A172 (cell line): ENCODE results near the gene ZNF705A. TPM values are rescaled to one million over a fixed set of nuclear protein-coding genes. Genes with fewer than 3 reads are reported as not detected.
"Not testable (repeated sequence)": the region's sequence is repeated elsewhere in the genome, so short reads cannot be mapped to it uniquely, and the experiment has no call there.

Source experiments
- DNase-seq: peaks from one replicate; pipeline ENCODE4 v3.0.0-alpha.2; 2015; ENCODE audit warnings: low spot score
- total RNA-seq: library from RNA; depleted of rRNA; stranded (reverse); fragments of >200 nt; shearing (Covaris generic); gene quantifications from 2 replicates; pipeline ENCODE4 v1.2.3, GENCODE V29; 2014; rRNA removed

The ZNF705A gene
- total RNA-seq: not detected in 2 replicates

DNA sequence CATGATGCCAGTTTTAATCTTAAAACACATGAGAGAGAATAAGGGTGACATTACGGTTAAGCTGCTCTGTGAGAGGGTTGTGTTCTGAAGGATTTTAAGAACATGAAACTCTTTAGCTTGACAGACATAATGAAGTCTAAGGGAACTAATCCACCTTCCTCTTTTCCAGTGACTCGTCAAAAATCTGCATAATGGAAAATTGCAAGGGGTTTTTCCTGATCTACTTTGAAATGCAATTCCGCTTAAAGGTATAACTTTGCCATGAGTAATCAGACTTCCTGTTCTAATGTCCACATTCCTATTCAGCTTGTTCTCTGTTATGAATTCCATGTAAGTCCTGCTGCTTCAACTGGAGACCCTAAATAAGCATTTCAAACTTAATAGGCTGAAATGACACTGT lies at the start of gene ZNF705A:
ZNF705A (plus strand) TSS at position 171 of the 400 bp plus-strand sequence. CDS start 15,611 bp downstream, outside the sequence.
- peak; percentile 71 for DNase-seq

DNA sequence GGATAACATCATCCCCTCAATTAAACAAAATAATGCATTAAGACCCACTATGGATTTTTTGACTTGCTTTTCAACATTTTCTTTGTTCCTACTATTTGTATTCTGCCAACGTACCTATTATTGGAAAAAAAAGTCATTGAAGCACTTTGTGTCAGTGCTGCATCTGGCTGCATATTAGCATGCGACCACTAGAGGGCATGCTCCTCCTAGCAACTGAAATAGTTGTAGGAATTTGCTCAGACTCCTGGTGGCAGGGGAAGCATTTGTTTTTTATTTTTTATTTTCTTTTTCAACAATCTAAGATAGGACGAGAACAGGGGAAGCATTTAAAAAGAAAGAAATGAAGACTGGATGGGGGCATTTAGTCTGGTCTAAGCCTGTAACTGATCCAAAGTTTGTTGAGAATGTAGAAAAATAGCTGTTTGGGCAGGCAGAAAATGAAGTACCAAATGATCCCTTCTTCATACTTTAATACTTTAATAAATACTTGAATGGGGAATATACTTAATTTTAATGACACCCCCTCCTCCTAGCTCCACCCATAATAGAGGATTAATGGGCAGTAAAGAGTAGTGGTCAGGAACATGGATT lies 47.9 kb upstream of the ZNF705A start:
- peak; percentile 45 for DNase-seq

DNA sequence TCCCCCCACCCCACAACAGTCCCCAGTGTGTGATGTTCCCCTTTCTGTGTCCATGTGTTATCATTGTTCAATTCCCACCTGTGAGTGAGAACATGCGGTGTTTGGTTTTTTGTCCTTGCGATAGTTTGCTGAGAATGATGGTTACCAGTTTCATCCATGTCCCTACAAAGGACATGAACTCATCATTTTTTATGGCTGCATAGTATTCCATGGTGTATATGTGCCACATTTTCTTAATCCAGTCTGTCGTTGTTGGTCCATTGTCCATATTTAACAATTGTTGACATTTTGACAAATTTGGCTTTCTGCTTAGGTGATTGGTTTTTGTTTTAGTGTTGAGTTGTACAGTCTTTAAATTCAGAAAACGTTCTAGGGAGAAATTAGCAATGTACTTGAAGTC lies 43.7 kb upstream of the ZNF705A start:
- not testable (repeated sequence) for DNase-seq

DNA sequence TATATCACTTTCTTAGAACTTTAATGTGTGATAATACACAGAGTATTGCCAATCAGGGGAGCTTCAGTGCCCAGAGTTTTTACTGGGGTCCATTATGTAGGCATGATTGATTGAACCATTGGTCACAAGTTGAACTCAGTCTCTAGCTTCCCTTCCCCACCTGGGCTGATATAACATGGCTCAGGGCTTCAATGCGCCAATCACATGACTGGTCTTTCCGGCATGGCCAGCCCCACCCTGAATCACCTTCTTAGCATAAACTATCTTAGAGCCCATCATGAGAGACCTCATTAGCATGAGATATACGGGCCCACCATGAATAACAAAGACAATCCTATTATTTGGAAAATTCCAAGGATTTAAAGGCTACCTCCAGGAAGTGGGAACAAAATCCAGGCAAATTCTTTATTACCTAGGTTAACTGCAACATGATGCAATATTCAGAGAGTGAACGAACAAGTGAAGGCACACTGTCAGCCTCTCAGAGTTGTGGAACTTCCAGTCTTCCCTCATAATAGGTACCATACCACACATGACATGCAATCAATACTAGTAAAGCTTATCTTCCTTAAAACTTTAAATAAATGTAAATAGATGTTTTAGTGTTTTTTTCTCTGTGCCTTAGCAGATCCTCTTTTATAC lies 36.6 kb upstream of the ZNF705A start:
- DNase-seq: no peak

DNA sequence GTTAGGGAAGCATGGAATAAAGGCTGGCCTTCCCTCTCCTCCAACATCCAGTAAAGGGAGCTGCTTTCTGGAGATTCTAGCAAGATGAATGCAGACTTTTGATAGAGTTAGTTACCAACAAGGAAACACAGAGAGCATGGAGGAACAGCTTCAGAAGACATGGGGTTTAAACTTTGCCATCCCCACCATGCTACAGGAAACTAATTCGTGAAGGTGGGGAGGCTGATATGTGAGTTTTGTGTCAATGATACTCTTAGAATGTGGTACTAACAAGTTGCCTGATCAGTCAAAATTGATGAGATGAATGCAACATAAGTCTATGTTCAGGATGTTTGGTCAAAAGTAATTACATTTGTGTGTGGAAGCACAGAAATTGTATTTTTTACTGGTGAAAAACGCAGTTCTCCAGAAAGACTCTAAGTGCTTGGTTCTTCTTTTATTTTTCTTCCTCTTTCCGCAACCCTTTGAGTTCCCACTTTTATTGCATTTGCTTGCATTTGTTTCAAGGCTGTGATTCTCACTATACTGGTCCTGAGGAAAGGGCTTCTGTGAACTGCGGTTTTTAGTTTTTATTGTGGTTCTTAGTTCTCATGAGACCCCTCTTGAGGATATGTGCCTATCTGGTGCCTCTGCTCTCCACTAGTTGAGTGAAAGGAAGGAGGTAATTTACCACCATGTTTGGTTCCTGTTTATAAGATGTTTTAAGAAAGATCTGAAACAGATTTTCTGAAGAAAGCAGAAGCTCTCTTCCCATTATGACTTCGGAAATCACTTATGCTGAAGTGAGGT lies 33.5 kb upstream of the ZNF705A start, which contains the start of gene CLEC4A:
CLEC4A (plus strand) TSS at position 494 of the 789 bp plus-strand sequence; CDS start at position 756, 262 bp downstream.
- no peak for DNase-seq

DNA sequence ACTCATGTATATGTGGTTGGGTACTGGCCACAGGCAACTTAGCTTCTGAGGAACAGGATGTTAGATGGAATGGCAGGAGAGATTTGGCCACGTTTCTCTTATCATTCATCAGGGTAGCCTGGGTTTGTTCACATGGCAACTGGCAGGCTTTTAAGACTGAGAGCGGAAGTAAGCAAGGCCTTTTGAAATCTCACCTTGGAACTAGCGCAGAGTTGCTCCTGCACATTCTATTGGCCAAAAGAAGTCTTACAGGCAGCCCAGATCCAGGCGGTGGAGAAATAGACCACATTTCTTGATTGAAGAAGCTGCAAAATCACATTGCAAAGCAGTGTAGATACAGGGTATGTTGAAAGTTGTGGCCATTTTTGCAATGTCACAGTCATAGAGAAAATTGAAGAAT lies 29.7 kb upstream of the ZNF705A start:
- no peak for DNase-seq

DNA sequence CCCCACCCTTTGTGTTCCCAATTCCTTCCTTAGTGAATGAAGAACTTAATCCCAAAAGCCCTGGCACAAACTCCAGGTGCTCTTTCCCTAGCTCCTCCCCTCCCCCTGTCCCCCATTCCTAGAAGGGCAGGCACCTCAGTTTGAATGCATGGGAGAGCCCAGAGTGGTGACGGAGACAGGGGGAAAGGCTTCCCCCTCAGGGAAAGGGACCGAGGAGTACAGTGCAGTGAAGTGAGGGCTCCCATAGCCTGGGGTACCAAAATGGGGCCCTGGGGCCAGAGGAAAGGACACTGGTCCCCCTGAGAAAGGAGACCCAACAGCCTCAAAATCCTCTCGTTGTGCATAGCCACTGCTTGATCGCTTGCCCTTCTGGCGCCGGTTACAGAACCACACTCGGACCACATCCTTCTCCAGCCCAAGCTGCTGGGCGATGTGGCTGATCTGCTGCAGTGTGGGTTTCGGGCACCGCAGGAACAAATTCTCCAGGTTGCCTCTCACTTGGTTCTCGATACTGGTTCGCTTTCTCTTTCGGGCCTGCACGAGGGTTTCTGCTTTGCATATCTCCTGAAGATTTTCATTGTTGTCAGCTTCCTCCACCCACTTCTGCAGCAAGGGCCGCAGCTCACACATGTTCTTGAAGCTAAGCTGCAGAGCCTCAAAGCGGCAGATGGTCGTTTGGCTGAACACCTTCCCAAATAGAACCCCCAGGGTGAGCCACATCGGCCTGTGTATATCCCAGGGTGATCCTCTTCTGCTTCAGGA lies 23.0 kb upstream of the ZNF705A start:
- not testable (repeated sequence) for DNase-seq

DNA sequence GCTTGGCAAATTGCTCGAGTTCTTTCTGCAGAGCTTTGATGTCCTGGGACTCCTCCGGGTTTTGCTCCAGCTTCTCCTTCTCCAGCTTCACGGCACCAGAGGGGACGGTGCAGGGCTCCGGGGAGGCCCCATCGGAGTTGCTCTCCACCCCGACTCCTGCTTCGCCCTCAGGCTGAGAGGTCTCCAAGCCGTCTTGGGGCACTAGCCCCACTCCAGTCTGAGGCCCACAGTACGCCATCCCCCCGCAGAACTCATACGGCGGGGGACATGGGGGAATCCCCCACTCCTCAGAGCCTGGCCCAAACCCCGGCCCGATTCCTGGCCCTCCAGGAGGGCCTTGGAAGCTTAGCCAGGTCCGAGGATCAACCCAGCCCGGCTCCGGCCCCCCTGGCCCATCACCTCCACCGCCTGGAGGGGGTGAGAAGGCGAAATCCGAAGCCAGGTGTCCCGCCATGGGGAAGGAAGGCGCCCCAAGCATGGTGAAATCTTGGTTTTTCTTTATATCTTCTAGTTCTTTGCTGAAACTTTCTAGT lies 22.4 kb upstream of the ZNF705A start:
- DNase-seq: not testable (repeated sequence)

DNA sequence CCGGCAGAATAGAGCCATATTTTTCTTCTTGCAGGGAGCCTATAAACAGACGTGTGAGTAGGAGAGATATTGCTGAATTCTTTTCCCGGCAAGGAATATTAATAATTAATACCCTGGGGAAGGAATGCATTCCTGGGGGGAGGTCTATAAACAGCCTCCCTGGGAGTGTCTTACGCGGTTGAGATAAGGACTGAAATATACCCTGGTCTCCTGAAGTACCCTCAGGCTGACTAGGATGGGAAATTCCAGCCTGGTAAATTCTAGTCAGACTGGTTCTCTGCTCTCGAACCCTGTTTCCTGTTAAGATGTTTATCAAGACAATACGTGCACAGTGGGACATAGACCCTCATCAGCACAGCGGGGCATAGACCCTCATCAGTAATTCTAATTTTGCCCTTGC lies 15.2 kb upstream of the ZNF705A start:
- not testable (repeated sequence) for DNase-seq

DNA sequence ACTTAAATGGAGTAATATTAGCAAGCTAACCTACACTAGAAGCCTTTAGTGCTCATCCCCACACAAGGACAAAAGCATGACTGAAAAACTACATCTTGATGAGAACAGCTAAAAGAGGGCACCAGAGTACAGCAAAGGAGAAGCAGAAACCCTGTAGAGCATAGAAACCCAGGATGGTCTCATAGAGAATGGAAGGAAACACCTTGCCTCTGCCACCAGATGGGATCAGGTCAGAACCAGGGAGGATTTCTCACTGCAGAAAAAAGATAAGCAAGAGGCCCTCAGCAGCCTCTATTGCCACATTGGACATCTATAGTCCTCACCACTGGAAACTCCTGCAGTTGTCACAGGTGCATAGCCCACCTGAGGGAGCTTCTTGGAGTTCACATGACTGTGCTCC lies 13.6 kb upstream of the ZNF705A start:
- DNase-seq: no peak

DNA sequence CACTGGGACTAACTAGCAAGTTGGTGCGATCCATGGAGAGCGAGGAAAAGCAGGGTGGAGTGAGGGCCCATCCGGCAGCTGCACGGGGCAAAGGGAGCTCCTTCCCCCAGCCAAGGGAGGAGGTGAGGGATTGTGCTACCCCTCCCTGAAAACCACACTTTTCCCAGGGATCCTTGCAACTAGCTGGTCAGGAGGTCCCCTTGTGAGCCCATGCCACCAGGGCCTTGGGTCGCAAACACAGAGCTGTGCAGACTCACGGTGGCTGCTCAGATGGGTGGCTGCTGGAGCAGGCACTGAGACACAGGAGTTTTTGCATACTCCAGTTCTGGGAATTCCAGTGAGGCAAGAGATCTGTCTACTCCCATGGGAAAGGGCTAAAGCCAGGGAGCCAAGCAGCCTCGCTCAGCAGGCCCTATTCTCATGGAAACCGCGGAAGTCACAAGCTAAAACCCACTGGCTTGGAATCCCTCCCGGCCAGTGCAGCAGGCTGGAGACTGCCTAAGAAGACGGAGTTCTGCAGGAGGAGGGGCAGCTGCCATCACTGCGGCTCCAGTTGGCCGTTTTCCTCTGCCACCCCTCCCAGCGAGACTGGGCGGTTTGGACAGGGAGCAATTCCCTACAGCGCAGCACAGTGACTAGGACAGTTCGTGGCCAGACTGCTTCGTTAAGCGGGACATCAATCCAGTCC lies 10.9 kb upstream of the ZNF705A start:
- DNase-seq: peak; percentile 71

DNA sequence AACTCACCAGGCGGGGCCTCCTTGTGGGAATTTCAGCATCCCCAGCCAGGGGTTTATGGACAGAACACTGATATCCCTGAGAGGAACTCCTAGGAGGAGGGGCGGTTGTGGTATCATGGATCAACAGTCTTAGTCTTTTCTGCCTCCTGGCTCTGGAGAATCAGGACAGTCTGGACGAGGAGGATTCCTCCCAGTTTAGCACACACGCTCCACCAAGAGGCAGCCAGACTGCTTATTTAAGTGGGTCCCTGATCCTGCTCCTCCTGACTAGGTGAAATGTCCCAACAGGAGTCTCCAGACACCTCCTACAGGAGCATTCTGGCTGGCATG lies 10.4 kb upstream of the ZNF705A start:
- DNase-seq: no peak

DNA sequence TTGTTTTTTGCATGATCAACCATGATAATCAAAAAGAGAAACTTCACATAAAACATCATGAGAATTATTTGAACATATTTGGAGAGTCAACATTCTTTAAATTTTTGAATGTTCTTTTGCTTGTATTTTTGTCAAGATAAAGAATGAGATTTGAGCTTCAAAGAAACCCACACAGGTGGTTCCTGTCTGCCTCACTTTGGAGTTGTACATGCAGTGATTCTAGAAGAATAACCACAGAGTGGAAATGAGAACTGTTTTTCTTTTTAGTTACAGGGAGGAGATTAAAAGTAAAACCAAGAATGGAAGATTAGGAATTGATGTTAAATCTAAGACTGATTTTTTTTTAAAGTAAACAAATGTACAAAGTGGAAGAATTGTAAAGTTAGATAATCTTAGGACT lies 2.3 kb upstream of the ZNF705A start:
- DNase-seq: no peak

DNA sequence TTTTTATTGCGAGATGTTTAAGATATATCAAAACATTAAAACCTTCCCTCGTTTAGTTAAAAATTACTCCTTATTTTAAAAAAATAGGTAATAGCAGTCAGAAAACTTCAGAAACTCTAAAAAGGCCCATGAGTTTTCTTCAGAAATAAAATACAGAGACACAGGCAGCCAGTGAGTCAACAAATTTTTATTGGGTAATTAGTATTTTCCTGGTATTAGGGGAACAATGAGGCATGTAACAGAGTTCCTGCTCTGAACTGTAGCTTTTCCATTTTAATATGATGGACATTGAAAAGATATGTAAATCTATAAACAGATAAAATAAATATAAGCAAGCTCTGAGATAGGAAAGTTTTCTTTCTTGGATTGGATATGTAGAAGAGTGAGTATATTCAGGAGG lies 399 bp upstream of the ZNF705A start:
- DNase-seq: peak; percentile 6

DNA sequence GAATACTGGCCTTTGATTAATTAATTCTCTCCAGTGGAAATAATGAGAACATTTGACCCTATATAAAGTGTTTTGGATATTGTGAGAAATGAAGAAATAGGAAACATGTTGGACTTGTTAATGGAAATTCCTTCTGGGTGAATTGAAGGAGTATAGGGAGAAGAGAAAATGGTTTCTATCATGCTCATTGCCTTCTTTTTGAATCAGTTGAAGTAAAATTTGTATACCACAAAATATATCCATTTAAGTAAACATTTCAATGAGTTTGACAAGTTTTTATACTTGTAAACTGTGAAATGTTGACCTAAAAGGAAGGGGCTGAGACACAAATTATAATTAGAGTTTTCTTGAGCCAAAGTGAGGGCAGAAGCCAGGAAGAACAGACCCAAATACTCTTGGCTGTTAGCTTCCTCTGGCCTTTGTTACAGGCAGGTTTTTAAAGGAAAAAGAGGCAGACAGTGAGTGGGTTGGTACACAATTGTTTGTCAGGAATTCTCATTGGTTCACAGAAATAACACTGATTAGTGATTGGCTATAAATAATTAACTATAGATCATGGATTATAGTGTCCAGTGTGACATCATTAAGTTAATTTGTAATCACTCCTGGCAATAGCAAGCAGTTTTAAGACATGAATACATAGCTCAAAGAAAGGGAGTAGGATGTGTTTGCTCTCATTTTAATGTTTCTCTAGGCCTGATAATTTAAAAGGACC lies 826 bp downstream of the ZNF705A start:
- peak; percentile 1 for DNase-seq

DNA sequence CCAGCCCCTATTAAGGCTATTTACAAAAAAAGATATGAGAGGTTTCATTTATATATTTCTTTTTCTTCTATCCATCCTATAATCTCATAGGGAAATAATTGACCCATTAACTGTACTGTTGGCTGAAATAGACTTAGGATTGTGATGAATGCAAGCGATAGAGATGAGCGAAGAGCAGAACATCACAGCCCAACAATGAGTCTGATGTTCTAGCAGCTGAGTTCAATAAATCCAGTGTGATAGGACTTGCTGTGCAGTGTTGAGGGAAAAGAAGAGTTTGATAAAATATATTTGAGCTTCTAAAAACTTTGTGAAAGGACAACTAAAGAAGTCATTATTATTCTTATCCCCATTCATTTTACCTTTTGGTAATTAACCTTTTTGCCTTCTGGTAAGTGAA lies 16.1 kb downstream of the ZNF705A start:
- not testable (repeated sequence) for DNase-seq

DNA sequence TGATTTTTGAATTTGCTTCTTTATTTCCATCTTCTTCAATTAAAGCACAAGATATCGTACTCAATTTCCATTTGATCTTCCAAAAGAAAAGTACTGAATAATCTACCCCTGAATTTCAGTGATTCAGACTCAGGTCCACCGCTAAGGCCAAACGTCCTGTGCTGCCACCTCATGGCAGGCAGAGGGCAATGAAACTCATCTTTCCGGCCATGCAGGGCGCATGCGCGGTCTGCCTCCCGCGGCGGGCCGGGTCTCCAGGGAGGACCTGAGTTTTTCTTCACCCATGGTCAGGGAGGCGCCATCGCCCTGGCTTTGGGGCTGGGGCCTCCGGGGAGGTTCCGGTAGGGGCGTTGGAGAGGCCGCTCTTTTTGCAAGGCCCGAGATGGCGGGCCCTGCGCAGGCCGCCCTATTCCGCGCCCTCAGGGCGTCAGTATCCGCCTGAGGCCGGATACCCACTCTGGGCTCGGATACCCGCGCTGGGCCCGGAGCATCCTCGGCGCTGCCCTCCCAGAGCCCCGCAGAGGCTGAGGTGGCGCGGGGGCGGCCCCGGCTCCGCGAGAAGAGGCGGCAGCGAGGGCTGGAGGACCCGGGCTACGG lies 23.3 kb downstream of the ZNF705A start:
- peak; percentile 5 for DNase-seq

DNA sequence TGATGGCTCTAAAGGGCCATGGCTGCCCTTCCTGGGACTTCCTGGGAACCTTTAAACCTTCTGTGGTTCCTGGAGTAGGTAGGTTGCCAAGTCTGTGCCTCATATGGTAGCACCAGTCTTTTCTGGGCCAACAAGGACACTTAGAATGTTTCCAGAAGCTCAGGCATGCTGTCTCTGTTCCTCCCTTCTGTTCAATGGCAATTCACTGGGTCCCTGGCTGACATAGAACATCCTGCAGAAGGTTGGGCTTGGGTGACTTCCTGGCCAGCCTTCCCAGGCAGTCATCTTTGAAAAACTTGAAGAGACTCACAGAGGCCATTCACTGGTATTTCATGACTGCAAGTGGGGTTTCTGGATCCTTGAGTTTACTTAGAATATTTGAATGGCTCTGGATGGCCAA lies 24.5 kb downstream of the ZNF705A start:
- not testable (repeated sequence) for DNase-seq

DNA sequence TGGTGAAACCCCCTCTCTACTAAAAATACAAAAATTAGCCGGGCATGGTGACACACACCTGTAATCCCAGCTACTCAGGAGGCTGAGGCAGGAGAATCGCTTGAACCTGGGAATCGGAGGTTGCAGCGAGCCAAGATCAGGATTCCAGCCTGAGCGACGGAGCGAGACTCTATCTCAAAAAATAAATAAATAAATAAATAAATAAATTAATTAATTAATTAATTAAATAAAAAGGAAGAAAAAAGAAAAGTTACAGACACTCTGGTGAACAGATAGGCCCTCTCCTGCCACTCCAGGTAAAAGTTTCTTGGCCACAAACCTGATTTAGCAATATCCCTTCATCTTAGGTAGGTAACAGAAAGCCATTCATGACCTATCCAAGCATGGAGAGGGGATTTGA lies 26.1 kb downstream of the ZNF705A start:
- not testable (repeated sequence) for DNase-seq

DNA sequence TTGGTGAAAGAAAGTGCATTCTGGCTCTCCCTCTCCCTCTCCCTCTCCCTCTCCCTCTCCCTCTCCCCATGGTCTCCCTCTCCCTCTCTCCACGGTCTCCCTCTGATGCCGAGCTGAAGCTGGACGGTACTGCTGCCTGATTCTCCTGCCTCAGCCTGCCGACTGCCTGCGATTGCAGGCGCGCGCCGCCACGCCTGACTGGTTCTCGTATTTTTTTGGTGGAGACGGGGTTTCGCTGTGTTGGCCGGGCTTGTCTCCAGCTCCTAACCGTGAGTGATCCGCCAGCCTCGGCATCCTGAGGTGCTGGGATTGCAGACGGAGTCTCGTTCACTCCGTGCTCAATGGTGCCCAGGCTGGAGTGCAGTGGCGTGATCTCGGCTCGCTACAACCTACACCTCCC lies 26.5 kb downstream of the ZNF705A start:
- not testable (repeated sequence) for DNase-seq
